Suprapubic skin (tissue), 3 donors: Measurements from ENCODE around the gene TMPRSS4.

Experiments
- POLR2A ChIP-seq, 2 donors: fragments of 450-650 bp; IDR thresholded peaks; one replicate each; pipeline ENCODE4 v1.6.1; 2017; ENCODE audit warnings: antibody characterized with exemption in 2 of 2, mild to moderate bottlenecking in 2 of 2, moderate library complexity in 2 of 2
- TF ChIP-seq, protein P1 (sequence below), 2 donors: fragments of 200-600 bp in 1 of 2; fragments of 450-650 bp in 1 of 2; sonication (generic) in 1 of 2; IDR thresholded peaks; one replicate each; pipeline ENCODE4 v1.5.1; 2016 to 2019; ENCODE audit warnings: antibody characterized with exemption in 2 of 2, mild to moderate bottlenecking in 1 of 2, moderate library complexity in 1 of 2

DNA sequence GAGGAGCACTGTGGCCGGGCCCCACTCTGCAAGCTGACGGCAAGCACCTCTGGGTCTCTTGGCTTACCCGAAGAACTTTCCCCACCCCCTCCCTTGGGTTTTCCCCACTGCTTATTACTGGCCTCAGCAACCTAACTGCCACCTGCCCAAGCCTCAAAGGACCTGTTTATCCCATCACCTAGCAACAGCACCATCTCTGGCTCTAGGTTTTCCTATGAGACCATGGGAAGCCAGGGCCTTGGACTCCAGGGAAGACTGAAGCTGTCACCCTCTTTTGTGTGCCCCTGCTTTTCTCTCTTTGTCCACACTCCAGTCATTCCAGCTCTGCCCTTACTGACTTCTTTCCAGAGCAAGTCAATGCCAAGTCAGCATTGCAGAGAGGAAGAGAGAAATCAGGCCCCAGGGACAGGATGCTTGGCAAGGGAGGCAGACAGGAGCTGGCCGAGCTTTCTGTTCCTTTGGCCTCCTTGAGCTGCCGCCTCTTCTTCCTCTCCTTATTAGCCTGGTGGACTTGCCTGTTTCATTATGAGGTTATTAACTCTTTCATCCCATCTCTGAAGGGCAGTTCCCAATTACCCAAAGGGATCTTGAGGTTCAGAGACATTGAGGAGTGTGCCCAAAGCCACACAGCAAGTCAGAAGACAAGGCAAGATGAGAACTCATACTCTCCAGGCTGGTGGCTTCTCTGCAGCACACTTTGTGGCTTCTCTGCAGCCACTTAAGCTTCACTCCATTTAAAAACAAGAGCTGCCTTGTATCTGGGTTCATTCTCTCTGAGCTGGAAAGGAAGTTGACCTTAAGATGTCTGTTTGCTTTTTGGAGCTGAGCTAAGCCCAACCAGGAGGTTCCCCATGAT lies 10.3 kb downstream of the TMPRSS4 start, which contains the start of gene SMIM35:
- TF ChIP-seq, protein P1, sequence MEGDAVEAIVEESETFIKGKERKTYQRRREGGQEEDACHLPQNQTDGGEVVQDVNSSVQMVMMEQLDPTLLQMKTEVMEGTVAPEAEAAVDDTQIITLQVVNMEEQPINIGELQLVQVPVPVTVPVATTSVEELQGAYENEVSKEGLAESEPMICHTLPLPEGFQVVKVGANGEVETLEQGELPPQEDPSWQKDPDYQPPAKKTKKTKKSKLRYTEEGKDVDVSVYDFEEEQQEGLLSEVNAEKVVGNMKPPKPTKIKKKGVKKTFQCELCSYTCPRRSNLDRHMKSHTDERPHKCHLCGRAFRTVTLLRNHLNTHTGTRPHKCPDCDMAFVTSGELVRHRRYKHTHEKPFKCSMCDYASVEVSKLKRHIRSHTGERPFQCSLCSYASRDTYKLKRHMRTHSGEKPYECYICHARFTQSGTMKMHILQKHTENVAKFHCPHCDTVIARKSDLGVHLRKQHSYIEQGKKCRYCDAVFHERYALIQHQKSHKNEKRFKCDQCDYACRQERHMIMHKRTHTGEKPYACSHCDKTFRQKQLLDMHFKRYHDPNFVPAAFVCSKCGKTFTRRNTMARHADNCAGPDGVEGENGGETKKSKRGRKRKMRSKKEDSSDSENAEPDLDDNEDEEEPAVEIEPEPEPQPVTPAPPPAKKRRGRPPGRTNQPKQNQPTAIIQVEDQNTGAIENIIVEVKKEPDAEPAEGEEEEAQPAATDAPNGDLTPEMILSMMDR (IDR thresholded peaks at IDR 0.05) = no peak
- no peak for TF ChIP-seq POLR2A (IDR thresholded peaks at IDR 0.05)
